HCT116 (cell line): Measurements from ENCODE around the gene NFATC2IP.

Experiments
- ATF3 ChIP-seq: IDR thresholded peaks from 2 replicates; pipeline ENCODE4 v1.6.1; 2012
- CTCF ChIP-seq, 3 experiments: fragments of 200-600 bp in 1 of 3; sonication (generic) in 1 of 3; IDR thresholded peaks in 2 of 3; conservative IDR thresholded peaks in 1 of 3; 2 replicates each; pipeline ENCODE4 v1.5.1; 2012 to 2017; ENCODE audit warnings: low read depth in 2 of 3, low read length in 2 of 3, antibody characterized with exemption in 1 of 3, borderline replicate concordance in 1 of 3, control low read depth in 1 of 3, mild to moderate bottlenecking in 1 of 3, mixed read lengths in 1 of 3, mixed run types in 1 of 3, moderate library complexity in 1 of 3; ENCODE audit not compliant: insufficient read depth in 1 of 3
- EZH2 ChIP-seq: fragments of 200-600 bp; sonication (generic); IDR thresholded peaks from 2 replicates; pipeline ENCODE4 v1.6.1; 2017; ENCODE audit warnings: antibody characterized with exemption, mixed run types
- EZH2phosphoT487 ChIP-seq: fragments of 200-600 bp; IDR thresholded peaks from 2 replicates; pipeline ENCODE4 v1.6.1; 2018; ENCODE audit warnings: antibody characterized with exemption, borderline replicate concordance
- JUND ChIP-seq: IDR thresholded peaks from 2 replicates; pipeline ENCODE4 v1.6.1; 2012
- MAX ChIP-seq: IDR thresholded peaks from 2 replicates; pipeline ENCODE4 v1.6.1; 2012
- POLR2A ChIP-seq: IDR thresholded peaks from 2 replicates; pipeline ENCODE4 v1.7.0; 2011; ENCODE audit warnings: borderline replicate concordance; ENCODE audit not compliant: insufficient read depth, insufficient read length; ENCODE audit errors: extremely low read depth
- POLR2AphosphoS5 ChIP-seq: IDR thresholded peaks from 2 replicates; pipeline ENCODE4 v1.6.1; 2011; ENCODE audit warnings: mild to moderate bottlenecking, low read depth, low read length, moderate library complexity
- RAD21 ChIP-seq: IDR thresholded peaks from 2 replicates; pipeline ENCODE4 v1.6.1; 2012; ENCODE audit warnings: low read depth, mild to moderate bottlenecking
- SP1 ChIP-seq: IDR thresholded peaks from 2 replicates; pipeline ENCODE4 v1.6.1; 2012; ENCODE audit warnings: low read depth
- YY1 ChIP-seq: IDR thresholded peaks from 2 replicates; pipeline ENCODE4 v1.6.1; 2011; ENCODE audit warnings: low read length, low read depth, moderate library complexity, mild to moderate bottlenecking; ENCODE audit not compliant: insufficient replicate concordance; ENCODE audit errors: extremely low read depth
- ZBTB33 ChIP-seq: IDR thresholded peaks from 2 replicates; pipeline ENCODE4 v1.6.1; 2011; ENCODE audit warnings: mild to moderate bottlenecking, low read length, moderate library complexity; ENCODE audit not compliant: insufficient replicate concordance; ENCODE audit errors: extremely low read depth
- ZNF274 ChIP-seq: fragments of 200-500 bp; sonication (Bioruptor generic); IDR thresholded peaks from 2 replicates; pipeline ENCODE4 v1.6.1; 2014; ENCODE audit warnings: mild to moderate bottlenecking, low read depth, low read length, inconsistent platforms

DNA sequence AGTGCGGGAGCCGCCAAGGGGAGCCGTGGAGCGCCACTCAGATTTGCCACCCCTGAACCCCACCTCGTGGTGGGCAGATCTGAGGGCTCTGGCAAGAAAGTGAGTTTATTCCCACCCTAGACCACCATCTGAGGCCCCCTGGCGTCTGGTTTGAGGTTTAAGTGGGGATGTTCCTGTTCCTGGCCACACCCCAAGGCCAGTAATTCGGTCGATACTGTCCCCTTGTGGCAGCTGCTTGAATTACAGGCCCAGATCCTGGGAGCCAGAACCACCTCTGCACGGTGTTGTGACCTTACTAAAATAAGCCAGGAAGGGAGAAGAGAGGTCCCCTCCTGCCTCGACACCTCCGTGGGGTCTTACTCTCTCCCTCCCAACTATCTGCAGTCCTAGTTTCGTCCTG, 30.8 kb downstream of the NFATC2IP start:
- TF ChIP-seq CTCF (IDR thresholded peaks at IDR 0.05 in 2 of 3, conservative IDR thresholded peaks at IDR 0.05 in 1 of 3; ENCODE audit: borderline replicate concordance in 1 of 3, insufficient read depth in 1 of 3, low read depth in 2 of 3, low read length in 2 of 3) (peak; percentile 80 to 97 (median 90)), POLR2A (no peak), SP1 (no peak), MAX (no peak), RAD21 (no peak; the same call in 1 of the 2 replicates), EZH2phosphoT487 (no peak), EZH2 (no peak), JUND (no peak), POLR2AphosphoS5 (no peak), ZBTB33 (no peak), YY1 (no peak), ZNF274 (no peak), ATF3 (no peak)
